PC-9 (cell line): Measurements from ENCODE around the gene ELF2. TPM values are rescaled to one million over a fixed set of nuclear protein-coding genes. Genes with fewer than 3 reads are reported as not detected.

Source experiments
- Bru-seq: library from RNA; stranded (reverse); fragments of 400-500 nt; gene quantifications from one replicate; lab custom pipeline; 2021; lab: Mats Ljungman, UMichigan
- BruChase-seq, 2 experiments: library from RNA; stranded (reverse); fragments of 400-500 nt; gene quantifications; one replicate each; lab custom pipeline; 2021; lab: Mats Ljungman, UMichigan
- BruUV-seq: library from RNA; stranded (reverse); fragments of 400-500 nt; replicated peaks from 2 replicates; lab custom pipeline; 2021; lab: Mats Ljungman, UMichigan
- CTCF ChIA-PET: fragments of 300-600 bp; sonication (Branson Sonifier 250); formaldehyde crosslinking; loops from one replicate; lab custom pipeline; 2022; ENCODE audit warnings: antibody characterized with exemption; lab: Charles Lee
- POLR2A ChIA-PET: fragments of 300-600 bp; sonication (Branson Sonifier 250); formaldehyde crosslinking; loops from one replicate; lab custom pipeline; 2022; ENCODE audit warnings: antibody characterized with exemption; ENCODE audit not compliant: unreplicated experiment; lab: Charles Lee
- DNase-seq, 2 experiments: peaks; one replicate each; pipeline versions ENCODE4 v3.0.0 to v3.0.0-alpha.2; 2015 to 2022; ENCODE audit warnings: mixed read lengths in 1 of 2
- H2AFZ ChIP-seq: fragments of 200-600 bp; sonication (generic); 2 replicates; pipeline ENCODE4 v1.8.1; 2017; ENCODE audit warnings: antibody characterized with exemption
- H3F3A ChIP-seq: fragments of 200-600 bp; sonication (generic); 2 replicates; pipeline ENCODE4 v1.8.1; 2017; ENCODE audit warnings: antibody characterized with exemption, mild to moderate bottlenecking, low read depth; ENCODE audit not compliant: insufficient read depth
- H3K27ac ChIP-seq: fragments of 200-600 bp; sonication (generic); 2 replicates; pipeline ENCODE4 v1.6.1; 2016; ENCODE audit warnings: mixed run types
- H3K27me3 ChIP-seq: fragments of 200-600 bp; sonication (generic); 2 replicates; pipeline ENCODE4 v1.6.1; 2016; ENCODE audit warnings: low read depth, mixed run types; ENCODE audit not compliant: insufficient read depth
- H3K36me3 ChIP-seq: fragments of 200-600 bp; sonication (generic); 2 replicates; pipeline ENCODE4 v1.6.1; 2016; ENCODE audit warnings: low read depth, mixed run types
- H3K4me1 ChIP-seq: fragments of 200-600 bp; sonication (generic); replicated peaks from 2 replicates; pipeline ENCODE4 v1.6.1; 2016; ENCODE audit warnings: mixed run types; ENCODE audit not compliant: insufficient read depth
- H3K4me2 ChIP-seq: fragments of 200-600 bp; sonication (generic); 2 replicates; pipeline ENCODE4 v1.6.1; 2017; ENCODE audit warnings: mixed run types
- H3K4me3 ChIP-seq: fragments of 200-600 bp; sonication (generic); 2 replicates; pipeline ENCODE4 v1.6.1; 2016; ENCODE audit warnings: mixed run types
- H3K79me2 ChIP-seq: fragments of 200-600 bp; sonication (generic); 2 replicates; pipeline ENCODE4 v1.6.1; 2017; ENCODE audit warnings: low read depth, mixed run types
- H3K9me2 ChIP-seq: fragments of 200-600 bp; sonication (generic); 2 replicates; pipeline ENCODE4 v1.8.1; 2017; ENCODE audit warnings: mild to moderate bottlenecking; ENCODE audit not compliant: insufficient read depth
- H3K9me3 ChIP-seq: fragments of 200-600 bp; sonication (generic); 2 replicates; pipeline ENCODE4 v1.8.1; 2016; ENCODE audit warnings: low read depth; ENCODE audit not compliant: insufficient read depth
- H4K20me1 ChIP-seq: fragments of 200-600 bp; sonication (generic); 2 replicates; pipeline ENCODE4 v1.8.1; 2017; ENCODE audit not compliant: insufficient read depth
- CTCF ChIP-seq: fragments of 200-600 bp; sonication (generic); conservative IDR thresholded peaks from 2 replicates; pipeline ENCODE4 v1.6.1; 2017; ENCODE audit warnings: mixed run types, antibody characterized with exemption, mild to moderate bottlenecking, moderate library complexity
- EZH2 ChIP-seq: fragments of 200-600 bp; sonication (generic); IDR thresholded peaks from 2 replicates; pipeline ENCODE4 v1.8.0; 2017; ENCODE audit warnings: antibody characterized with exemption, low read depth
- intact Hi-C: fragments of 100-400 bp; cut with micrococcal nuclease; formaldehyde crosslinking; loops from one replicate; pipeline ENCODE4 v1.10.0; 2022; ENCODE audit not compliant: unreplicated experiment
- long read RNA-seq: library from polyadenylated mRNA; stranded (forward); transcript quantifications from one replicate; pipeline ENCODE4 v2.0.0, GENCODE V29; 2022
- total RNA-seq: library from RNA; stranded (reverse); gene quantifications from 2 replicates; pipeline ENCODE4 v1.2.3, GENCODE V29; 2021

The ELF2 gene
- 29.9 and 30.7 TPM in 2 replicates for total RNA-seq
- Bru-seq, nascent RNA, result percentile 82 among the genes with signal in this experiment
- BruChase-seq, experiment 1, labeled RNA remaining after a 2-hour chase, result percentile 83 among the genes with signal in this experiment
- BruChase-seq, experiment 2, labeled RNA remaining after a 6-hour chase, result percentile 63 among the genes with signal in this experiment
- long read RNA-seq, partial matches to known transcripts, result 1 of 16 reads
- long read RNA-seq, other reads (novel, unspliced or antisense), result 12 of 16 reads

- Histone ChIP-seq H2AFZ (peak within 1 kb of the TSS; percentile 94), H3K4me2 (peak within 1 kb of the TSS; percentile 99), H3K4me3 (peak within 1 kb of the TSS; percentile 83), H3K4me1 (peaks cover 18% of the 10 kb centered on the region), H3F3A (peaks cover 14% of the 10 kb centered on the region; the same call in 1 of the 2 replicates), H3K36me3 (no peaks in the 10 kb centered on the region), H3K27me3 (no peaks in the 10 kb centered on the region), H3K27ac (peak within 1 kb of the TSS; percentile 26), H3K9me2 (no peaks in the 10 kb centered on the region), H3K9me3 (no peaks in the 10 kb centered on the region), H4K20me1 (no peaks in the 10 kb centered on the region), H3K79me2 (peaks cover 11% of the 10 kb centered on the region)
- no TSS peak for BruUV-seq
- POLR2A ChIA-PET, result interaction anchor here (0.6 to 1.1 kb wide), 8 partner anchors 9 to 935 kb away, joined by 3 to 9 read pairs (median 4); partner anchors contain the start of genes NAA15 and SLC7A11
- CTCF ChIA-PET, result interaction anchor here (0.9 to 1.5 kb wide), 2 partner anchors 118 to 147 kb away, joined by 6 to 7 read pairs; no protein-coding TSS in a partner anchor
- TF ChIP-seq EZH2 (no peak), CTCF (no peak)
- peak; percentile 70 to 93 for DNase-seq
- intact Hi-C loops, result loop anchor here (1.0 to 10.0 kb wide), 4 partner anchors 124 to 470 kb away; partner anchors contain the start of gene NAA15
These were observed at the start of gene ELF2 for GRCh38 chr4:139177049-139177868. TSS of gene ELF2 (minus strand) at chr4:139177218. CDS start at chr4:139137701, 39,517 bp downstream.

- Histone ChIP-seq H3K27ac (no peak overlapping the region), H3K27me3 (no peaks in the 10 kb centered on the region), H3F3A (no peaks in the 10 kb centered on the region), H2AFZ (no peak overlapping the region), H3K4me1 (no peaks in the 10 kb centered on the region), H3K9me3 (no peaks in the 10 kb centered on the region), H3K4me2 (no peak overlapping the region), H3K79me2 (no peaks in the 10 kb centered on the region), H4K20me1 (no peaks in the 10 kb centered on the region), H3K9me2 (no peaks in the 10 kb centered on the region), H3K4me3 (no peak overlapping the region), H3K36me3 (no peaks in the 10 kb centered on the region)
- DNase-seq, result no peak
- no peak for TF ChIP-seq EZH2
- no peak for TF ChIP-seq CTCF
- BruUV-seq, result no TSS peak
- ChIA-PET CTCF (no interaction called here), POLR2A (no interaction called here)
- intact Hi-C loops, result no loop called here
These were observed 46.8 kb upstream of the ELF2 start for GRCh38 chr4:139223682-139224317.

GRCh38 chr4:139222215-139222614 lies 45.2 kb upstream of the ELF2 start:
- no peaks in the 10 kb centered on the region for H3K79me2 ChIP-seq
- BruUV-seq, result no TSS peak
- ChIA-PET CTCF (no interaction called here), POLR2A (interaction anchor here (0.7 kb wide), 1 partner anchor 160 kb away, joined by 3 read pairs; no protein-coding TSS in a partner anchor)
- no peak overlapping the region for H3K27ac ChIP-seq
- no peaks in the 10 kb centered on the region for H3K4me1 ChIP-seq
- no peaks in the 10 kb centered on the region for H4K20me1 ChIP-seq
- H3F3A ChIP-seq, result no peaks in the 10 kb centered on the region
- no peak overlapping the region for H2AFZ ChIP-seq
- intact Hi-C loops, result no loop called here
- H3K36me3 ChIP-seq, result no peaks in the 10 kb centered on the region
- no peaks in the 10 kb centered on the region for H3K27me3 ChIP-seq
- no peaks in the 10 kb centered on the region for H3K9me3 ChIP-seq
- H3K4me2 ChIP-seq, result no peak overlapping the region
- H3K9me2 ChIP-seq, result no peaks in the 10 kb centered on the region
- no peak for TF ChIP-seq CTCF
- no peak for TF ChIP-seq EZH2
- no peak overlapping the region for H3K4me3 ChIP-seq
- no peak for DNase-seq
